PFSK-1 (cell line): Measurements from ENCODE around the gene KCNH1.

Experiments
- FOXP2 ChIP-seq: optimal IDR thresholded peaks from 2 replicates; pipeline ENCODE3; 2011; ENCODE audit warnings: borderline replicate concordance, control low read depth, inconsistent platforms; ENCODE audit not compliant: insufficient read depth; ENCODE audit errors: extremely low read length, extremely low read depth
- POLR2AphosphoS5 ChIP-seq: IDR thresholded peaks from 2 replicates; pipeline ENCODE4 v1.6.1; 2012; ENCODE audit warnings: low read depth, mild to moderate bottlenecking, control low read depth, low read length, moderate library complexity
- SIN3A ChIP-seq: IDR thresholded peaks from 2 replicates; pipeline ENCODE4 v1.6.1; 2012; ENCODE audit warnings: mild to moderate bottlenecking, low read length, moderate library complexity, borderline replicate concordance; ENCODE audit not compliant: insufficient read depth
- TAF1 ChIP-seq: IDR thresholded peaks from 2 replicates; pipeline ENCODE4 v1.6.1; 2012; ENCODE audit warnings: low read length, control low read depth, borderline replicate concordance; ENCODE audit not compliant: insufficient read depth
- TF ChIP-seq, protein P1 (sequence below), 2 experiments: IDR thresholded peaks; 2 replicates each; pipeline versions ENCODE4 v1.6.1 to v1.8.0; 2011 to 2012; ENCODE audit warnings: low read depth in 2 of 2, low read length in 2 of 2, control low read depth in 1 of 2, inconsistent platforms in 1 of 2, mild to moderate bottlenecking in 1 of 2, moderate library complexity in 1 of 2; ENCODE audit not compliant: insufficient read depth in 1 of 2

KCNH1 gene

DNA sequence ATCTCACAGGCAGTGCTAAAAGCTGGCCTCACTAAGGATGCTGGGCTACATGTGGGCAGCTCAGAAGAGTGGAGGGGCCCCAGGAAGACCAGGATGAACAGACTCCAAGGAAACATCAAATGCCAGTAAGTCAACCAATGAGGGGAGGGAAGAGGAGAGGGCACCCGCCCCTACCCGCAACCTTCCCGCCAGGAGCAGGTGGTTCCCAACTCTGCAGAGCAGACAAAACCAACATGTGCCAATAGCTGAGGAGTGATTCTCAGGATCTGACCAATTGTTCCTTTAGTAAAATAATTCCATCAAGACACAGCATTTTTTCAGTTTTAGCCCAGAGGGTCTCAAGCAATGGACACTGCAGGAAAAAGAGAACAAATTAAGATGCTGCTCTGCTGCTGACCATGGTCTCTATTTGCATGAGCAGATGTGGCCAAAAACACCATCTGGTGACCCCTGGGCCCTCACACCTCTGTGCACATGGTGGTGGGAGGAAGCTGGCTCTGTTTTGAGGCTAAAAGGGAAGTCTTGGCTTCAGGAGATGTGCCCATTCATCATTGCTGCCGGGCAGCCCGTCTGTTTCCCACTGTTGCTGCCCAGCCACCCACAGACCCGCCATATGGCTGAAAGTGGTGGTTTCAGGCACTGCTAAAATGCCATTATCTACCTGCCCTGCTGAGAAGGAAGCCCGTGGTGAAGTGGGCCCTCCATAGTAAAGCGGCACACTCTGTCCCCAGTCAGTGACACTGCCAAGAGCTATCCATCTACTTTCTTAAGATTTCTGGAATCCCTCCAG, 231.8 kb downstream of the KCNH1 start:
- no peak for TF ChIP-seq TAF1
- TF ChIP-seq POLR2AphosphoS5 = no peak
- no peak for TF ChIP-seq SIN3A
- TF ChIP-seq, protein P1, sequence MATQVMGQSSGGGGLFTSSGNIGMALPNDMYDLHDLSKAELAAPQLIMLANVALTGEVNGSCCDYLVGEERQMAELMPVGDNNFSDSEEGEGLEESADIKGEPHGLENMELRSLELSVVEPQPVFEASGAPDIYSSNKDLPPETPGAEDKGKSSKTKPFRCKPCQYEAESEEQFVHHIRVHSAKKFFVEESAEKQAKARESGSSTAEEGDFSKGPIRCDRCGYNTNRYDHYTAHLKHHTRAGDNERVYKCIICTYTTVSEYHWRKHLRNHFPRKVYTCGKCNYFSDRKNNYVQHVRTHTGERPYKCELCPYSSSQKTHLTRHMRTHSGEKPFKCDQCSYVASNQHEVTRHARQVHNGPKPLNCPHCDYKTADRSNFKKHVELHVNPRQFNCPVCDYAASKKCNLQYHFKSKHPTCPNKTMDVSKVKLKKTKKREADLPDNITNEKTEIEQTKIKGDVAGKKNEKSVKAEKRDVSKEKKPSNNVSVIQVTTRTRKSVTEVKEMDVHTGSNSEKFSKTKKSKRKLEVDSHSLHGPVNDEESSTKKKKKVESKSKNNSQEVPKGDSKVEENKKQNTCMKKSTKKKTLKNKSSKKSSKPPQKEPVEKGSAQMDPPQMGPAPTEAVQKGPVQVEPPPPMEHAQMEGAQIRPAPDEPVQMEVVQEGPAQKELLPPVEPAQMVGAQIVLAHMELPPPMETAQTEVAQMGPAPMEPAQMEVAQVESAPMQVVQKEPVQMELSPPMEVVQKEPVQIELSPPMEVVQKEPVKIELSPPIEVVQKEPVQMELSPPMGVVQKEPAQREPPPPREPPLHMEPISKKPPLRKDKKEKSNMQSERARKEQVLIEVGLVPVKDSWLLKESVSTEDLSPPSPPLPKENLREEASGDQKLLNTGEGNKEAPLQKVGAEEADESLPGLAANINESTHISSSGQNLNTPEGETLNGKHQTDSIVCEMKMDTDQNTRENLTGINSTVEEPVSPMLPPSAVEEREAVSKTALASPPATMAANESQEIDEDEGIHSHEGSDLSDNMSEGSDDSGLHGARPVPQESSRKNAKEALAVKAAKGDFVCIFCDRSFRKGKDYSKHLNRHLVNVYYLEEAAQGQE (IDR thresholded peaks at IDR 0.05; ENCODE audit: insufficient read depth in 1 of 2, low read depth in 2 of 2, low read length in 2 of 2) = no peak
- TF ChIP-seq FOXP2 = no peak

DNA sequence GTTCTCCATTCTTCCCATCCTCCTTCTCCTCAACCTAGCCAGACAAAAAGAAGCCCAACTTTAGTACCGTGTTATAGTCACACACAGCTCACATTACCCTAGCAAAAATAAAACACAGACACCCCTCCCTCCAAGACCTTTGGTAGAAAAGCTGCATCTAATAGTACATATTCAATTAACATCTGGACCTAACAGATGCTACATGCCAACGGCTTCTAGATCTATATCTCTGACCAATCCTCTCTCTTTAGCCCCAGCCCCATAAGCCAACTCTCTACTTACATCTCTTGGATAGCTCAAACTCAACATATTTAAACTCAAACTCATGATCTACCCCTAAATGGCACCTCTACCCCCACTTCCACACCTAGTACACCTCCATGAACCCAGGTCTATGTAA, 233.1 kb downstream of the KCNH1 start:
- TF ChIP-seq POLR2AphosphoS5 = no peak
- no peak for TF ChIP-seq FOXP2
- no peak for TF ChIP-seq SIN3A
- TF ChIP-seq TAF1 = no peak
- TF ChIP-seq, protein P1 (IDR thresholded peaks at IDR 0.05; ENCODE audit: insufficient read depth in 1 of 2, low read depth in 2 of 2, low read length in 2 of 2) = no peak

DNA sequence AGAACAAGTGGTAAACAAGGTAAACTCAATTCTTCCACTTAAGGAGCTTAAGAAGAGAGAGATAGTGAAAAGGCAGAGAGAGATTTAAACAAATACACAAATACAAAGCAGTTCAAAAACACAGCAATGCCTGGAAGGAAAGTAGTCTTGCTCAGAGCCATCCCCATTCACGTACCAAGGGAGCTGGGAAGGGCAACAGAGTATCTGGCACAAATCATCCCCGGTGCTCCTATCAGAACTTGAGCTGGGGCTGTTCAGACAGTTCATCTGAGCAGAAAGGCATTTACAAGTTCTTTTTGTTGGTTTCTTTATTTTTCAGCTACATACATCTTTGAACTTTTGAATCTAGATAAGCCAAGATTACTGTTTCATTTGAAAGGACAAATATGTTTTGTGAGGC, 233.9 kb downstream of the KCNH1 start:
- TF ChIP-seq, protein P1 (IDR thresholded peaks at IDR 0.05; ENCODE audit: insufficient read depth in 1 of 2, low read depth in 2 of 2, low read length in 2 of 2) = no peak
- TF ChIP-seq SIN3A (no peak), POLR2AphosphoS5 (no peak), FOXP2 (no peak), TAF1 (no peak)

DNA sequence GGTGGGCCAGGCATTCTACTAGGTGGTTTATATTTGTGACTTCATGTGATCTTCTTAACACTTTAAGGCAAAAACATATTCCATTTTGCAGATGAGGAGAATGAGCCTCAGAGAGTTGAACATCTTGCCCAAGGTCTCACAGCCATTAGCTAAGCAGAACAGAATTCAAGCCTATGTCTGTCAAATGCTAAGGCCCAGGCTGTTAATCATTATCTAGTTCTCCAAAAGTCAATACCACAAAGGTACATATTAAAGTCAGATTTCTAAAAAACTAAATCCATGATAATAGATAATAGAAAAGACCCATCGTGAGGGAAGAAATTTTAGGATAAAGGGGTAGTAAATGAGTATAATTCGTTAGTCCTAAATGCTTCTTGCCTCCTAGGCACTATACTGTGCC, 234.3 kb downstream of the KCNH1 start:
- TF ChIP-seq FOXP2 (no peak), SIN3A (no peak), POLR2AphosphoS5 (no peak), TAF1 (no peak)
- TF ChIP-seq, protein P1 (IDR thresholded peaks at IDR 0.05; ENCODE audit: insufficient read depth in 1 of 2, low read depth in 2 of 2, low read length in 2 of 2) = no peak
